GM21737 (cell line): ENCODE measurements around the gene ZMAT3.
"Not testable (repeated sequence)": the region's sequence is repeated elsewhere in the genome, so short reads cannot be mapped to it uniquely, and the experiment has no call there.

Experiments used
- ATAC-seq: cut with Tn5 transposase; IDR thresholded peaks from one replicate; pipeline ENCODE4 v1.9.1; 2021; ENCODE audit warnings: mild to moderate bottlenecking, moderate library complexity; ENCODE audit not compliant: unreplicated experiment

ZMAT3 gene

GRCh38 chr3:179071323-179072099 is at the start of gene ZMAT3:
Gene ZMAT3, minus strand, starts transcription at chr3:179071809. Its CDS starts 4,057 bp downstream, at chr3:179067752.
- ATAC-seq: peak; percentile 66

- no peak for ATAC-seq
These were observed 45.2 kb upstream of the ZMAT3 start for GRCh38 chr3:179116816-179117215.

DNA sequence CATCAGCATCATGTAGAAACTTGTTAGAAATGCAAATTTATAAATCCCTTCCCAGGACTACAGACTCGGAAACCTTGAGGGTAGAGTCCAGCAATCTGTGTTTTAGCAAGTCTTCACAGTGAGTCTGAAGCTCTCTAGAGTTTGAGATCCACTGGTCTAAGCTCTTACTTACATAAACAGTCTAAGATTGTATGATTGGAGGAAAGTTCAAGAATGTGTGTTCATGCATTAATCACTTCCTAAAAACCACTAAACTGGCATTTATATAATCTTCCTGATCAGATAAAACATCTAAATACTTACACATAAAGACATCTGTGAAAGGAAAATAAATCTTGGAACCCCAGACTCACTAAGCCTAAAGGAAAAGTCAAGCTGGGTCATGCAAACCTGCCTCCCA is 43.8 kb upstream of the ZMAT3 start:
- not testable (repeated sequence) for ATAC-seq

GRCh38 chr3:179113903-179114302 is 42.3 kb upstream of the ZMAT3 start:
- ATAC-seq: no peak

GRCh38 chr3:179108086-179108485 is 36.5 kb upstream of the ZMAT3 start:
- no peak for ATAC-seq

DNA sequence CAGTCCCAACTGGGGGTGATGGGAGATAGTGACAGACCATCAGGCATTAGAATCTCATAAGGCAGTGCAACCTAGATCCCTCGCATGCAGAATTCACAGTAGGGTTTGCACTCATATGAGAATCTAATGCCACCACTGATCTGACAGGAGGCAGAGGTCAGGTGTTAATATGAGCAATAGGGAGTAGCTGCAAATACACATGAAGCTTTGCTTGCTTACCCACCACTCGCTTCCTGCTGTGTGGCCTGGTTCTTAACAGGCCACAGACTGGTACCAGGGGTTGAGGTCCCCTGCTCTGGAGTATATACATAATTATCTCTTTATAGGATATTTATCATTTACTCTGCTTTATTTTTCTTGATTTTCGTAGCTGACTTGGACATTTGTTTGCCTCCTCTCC is 36.0 kb upstream of the ZMAT3 start:
- ATAC-seq: no peak

DNA sequence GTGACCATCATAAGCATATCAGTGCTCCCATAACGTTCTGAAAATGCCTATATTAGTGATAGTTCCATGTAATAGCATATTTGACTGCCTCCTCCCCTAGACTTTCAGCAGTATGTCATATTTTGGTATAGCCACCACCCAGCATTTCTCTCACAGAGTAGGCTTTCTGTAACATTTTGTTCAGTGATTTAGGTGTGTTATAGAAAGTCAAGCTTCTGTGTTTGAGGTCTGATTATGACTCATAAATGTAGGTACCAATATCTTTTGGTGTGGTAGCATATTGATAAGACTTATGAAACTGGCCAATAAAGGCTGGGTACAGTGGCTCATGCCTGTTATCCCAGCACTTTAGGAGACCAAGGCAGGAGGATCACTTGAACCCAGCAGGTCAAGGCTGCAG is 34.3 kb upstream of the ZMAT3 start:
- no peak for ATAC-seq

- ATAC-seq: no peak
These were observed 29.0 kb upstream of the ZMAT3 start for GRCh38 chr3:179100652-179101051.

- no peak for ATAC-seq
These were observed 26.9 kb upstream of the ZMAT3 start for GRCh38 chr3:179098388-179099077.

DNA sequence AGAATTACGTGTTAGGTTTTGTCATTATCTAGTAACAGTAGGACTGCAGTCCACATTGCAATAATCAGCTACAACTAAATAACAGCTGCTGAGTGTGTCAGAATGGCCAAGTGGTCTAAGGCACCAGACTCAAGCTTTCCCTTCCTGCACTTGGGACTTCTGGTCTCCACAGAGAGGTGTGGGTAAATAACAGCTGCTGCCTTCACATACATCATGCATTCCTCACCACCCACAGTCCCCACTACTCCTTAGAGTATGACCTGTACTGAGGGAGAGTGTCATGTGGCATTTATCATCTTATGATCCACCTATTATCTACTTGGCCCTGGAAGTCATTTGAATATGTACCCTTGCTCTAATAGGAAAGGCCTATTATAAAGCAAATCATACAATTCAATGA is 22.2 kb upstream of the ZMAT3 start:
- ATAC-seq: no peak

DNA sequence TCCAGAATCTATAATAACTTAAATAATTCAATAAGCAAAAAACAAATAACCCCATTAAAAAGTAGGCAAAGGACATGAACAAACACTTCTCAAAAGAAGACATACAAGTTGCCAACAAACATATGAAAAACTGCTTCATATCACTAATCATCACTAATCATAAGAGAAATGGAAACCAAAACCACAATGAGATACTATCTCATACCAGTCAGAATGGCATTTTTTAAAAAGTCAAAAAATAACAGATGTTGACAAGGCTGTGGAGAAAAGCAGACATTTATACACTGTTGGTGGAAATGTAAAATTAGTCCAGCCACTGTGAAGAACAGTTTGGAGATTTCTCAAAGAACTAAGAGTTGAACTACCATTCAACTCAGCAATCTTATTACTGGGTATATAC is 19.5 kb upstream of the ZMAT3 start:
- no peak for ATAC-seq

GRCh38 chr3:179088306-179088705 is 16.7 kb upstream of the ZMAT3 start:
- ATAC-seq: no peak

DNA sequence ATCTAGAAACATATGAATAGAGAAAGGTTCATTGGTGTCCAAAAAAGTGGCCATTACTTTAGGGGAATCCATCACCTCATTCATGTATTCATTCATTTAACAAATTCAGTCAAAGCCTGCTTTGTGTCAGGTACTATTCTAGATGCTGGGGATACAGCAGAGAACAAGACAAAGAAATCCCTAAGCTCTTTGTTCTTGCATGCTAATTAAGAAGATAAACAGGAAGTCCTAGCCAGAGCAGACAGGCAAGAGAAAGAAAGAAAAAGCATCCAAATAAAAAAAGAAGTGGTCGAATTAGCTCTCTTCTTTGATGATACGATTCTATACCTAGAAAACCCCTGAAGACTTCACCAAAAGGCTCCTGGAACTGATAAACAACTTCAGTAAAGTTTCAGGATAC is 12.4 kb upstream of the ZMAT3 start:
- no peak for ATAC-seq

DNA sequence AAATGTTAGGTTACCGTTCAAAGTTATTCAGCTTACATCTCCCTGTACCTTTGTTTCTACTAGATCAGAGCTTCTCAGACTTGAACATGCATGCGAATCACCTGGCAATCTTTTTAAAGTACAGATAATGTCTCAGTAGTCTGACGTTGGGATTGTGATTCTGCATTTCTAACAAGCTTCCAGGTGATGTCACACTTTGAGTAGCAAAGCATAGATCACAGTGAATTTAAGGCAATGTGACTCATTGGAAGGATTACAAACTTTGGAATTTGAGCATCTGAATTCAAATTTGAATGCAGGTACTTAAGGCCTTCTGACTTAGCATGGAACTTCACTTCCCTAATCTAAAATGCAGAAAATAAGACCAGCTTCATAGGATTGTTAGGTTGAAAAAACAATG is 10.8 kb upstream of the ZMAT3 start:
- ATAC-seq: no peak

- no peak for ATAC-seq
These were observed 10.3 kb upstream of the ZMAT3 start for GRCh38 chr3:179081885-179082284.

DNA sequence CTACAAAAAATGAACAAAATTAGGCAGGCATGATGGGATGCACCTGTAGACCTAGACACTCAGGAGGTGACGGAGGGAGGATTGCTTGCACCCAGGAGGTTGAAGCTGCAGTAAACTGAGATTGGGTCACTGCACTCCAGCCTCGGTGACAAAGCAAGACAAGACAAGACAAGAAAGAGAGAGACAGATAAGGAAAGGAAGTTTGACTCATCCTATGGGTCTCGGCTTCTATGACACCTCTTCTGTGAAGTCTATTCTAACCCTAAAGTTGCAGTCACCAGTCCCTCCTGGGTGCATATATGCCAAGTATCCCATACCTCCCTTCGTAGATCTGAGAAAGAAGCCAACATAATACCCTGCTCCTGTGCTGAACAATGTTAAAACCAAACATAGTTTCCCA is 7.9 kb upstream of the ZMAT3 start:
- ATAC-seq: no peak

GRCh38 chr3:179076243-179077027 is 4.8 kb upstream of the ZMAT3 start:
- ATAC-seq: no peak

- no peak for ATAC-seq
These were observed 3.0 kb upstream of the ZMAT3 start for GRCh38 chr3:179074656-179075055.

DNA sequence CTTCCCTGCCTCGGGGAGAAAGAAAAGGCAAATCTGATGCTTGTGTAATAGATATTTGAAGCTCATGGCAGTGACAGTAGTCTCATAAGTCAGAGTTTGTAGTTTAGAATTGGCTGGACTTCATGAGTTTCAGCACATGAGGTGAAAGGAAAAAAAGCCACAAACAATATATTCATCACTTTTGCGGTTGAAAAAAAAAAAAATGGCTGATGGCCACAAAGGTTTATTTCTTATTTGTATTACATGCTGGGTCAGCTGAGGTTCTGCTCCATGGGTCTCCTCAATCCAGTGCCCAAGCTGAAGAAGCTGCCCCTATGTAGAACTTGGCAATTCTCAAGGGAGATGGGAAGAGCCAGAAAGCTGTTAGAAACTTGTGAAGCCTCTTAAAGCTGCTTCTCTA is 2.2 kb upstream of the ZMAT3 start:
- ATAC-seq: no peak

- peak; percentile 40 for ATAC-seq
These were observed 460 bp upstream of the ZMAT3 start for GRCh38 chr3:179072100-179072438.

DNA sequence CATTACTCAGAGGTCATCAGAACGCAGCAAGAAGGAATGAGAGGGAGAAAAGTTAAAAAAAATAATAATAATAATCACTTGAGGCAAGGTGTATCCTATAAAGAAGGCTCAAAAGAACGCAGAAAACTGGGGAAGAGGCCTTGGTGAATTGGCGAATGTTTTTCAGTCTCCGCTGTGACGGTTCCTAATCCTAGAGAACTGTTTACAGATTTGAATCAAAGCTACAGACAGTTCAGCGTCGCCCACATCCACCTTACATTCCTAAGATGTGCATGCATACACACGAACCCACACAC is 634 bp downstream of the ZMAT3 start:
- no peak for ATAC-seq

GRCh38 chr3:179069762-179070390 is 1.7 kb downstream of the ZMAT3 start:
- no peak for ATAC-seq
